Stimulated activated CD4-positive, alpha-beta T cell treated with anti-CD3 and anti-CD28 coated beads, TNF-alpha, amount 100 ng/mL, for 4 hours (primary cell): Measurements from ENCODE around the gene FNTB.
"Not testable (repeated sequence)": the region's sequence is repeated elsewhere in the genome, so short reads cannot be mapped to it uniquely, and the experiment has no call there.

Source experiments
- DNase-seq, 3 experiments: peaks; one replicate each; pipeline ENCODE4 v3.0.0-alpha.2; 2020; ENCODE audit warnings: low read depth in 3 of 3

The FNTB gene

DNA sequence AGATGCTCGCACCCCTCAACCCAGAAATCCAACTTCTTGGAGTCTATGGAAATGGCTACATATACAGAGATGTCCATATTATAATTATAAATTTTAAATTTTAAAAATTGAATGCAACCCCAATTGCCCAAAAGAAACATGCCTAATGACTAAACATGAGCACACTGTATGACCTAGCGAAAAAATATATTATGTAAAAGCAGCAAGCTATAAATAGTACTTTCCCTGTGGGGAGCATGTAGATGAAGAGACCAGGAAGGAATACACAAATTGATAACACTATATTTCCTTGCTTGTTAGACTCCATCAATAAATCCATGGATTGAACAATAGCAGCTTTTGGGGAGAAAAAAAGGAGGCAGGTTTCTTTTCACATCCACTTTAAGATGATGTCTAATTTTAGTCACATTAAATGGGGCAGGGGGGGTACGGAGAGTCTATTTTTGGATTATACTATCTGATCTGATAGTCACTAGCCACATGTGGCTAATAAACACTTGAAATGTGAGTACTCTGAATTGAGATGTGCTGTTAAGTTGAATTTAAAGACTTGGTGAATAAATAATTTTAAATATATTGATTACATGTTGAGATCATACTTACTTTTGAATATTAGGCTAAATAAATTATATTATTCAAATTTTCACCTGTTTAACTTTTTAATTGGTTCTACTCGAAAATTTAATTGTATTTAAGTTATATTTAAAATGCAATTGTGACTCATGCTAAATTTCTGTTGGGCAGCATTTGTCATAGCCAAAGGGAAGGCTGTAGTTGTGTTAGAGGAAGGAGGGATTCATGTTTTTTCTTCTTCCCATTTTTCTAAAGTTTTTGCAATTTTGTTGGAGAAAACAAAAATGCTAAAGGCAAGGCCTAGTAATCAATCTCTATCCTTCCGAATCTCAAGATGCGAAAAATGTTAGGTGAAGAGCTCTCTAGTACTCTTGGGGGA lies 98.1 kb downstream of the FNTB start:
- no peak for DNase-seq

DNA sequence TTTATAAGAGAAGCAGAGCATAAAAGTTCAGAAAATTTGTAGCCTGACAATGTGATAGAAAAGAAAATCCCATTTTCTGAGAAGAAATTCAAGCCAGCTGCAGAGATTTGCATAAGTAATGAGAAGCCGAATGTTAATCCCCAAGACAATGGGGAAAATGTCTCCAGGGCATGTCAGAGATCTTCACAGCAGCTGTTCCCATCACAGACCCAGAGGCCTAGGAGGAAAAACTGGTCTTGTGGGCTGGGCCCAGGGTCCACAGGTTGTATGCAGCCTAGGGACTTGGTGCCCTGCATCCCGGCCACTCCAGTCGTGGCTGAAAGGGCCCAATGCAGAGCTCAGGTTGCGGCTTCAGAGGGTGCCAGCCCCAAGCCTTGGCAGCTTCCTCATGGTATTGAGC lies 100.0 kb downstream of the FNTB start:
- not testable (repeated sequence) for DNase-seq

DNA sequence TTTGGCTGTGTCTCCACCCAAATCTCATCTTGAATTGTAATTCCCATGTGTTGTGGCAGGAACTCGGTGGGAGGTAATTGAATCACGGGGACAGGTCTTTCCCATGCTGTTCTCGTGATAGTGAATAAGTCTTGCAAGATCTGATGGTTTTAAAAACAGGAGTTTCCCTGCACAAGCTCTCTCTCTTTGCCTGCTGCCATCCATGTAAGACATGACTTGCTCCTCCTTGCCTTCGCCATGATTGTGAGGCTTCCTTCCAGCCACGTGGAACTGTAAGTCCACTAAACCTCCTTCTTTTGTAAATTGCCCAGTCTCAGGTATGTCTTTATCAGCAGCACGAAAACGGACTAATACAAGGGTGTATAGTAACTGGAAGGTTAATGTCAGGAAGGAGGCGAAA lies 101.1 kb downstream of the FNTB start:
- not testable (repeated sequence) for DNase-seq

DNA sequence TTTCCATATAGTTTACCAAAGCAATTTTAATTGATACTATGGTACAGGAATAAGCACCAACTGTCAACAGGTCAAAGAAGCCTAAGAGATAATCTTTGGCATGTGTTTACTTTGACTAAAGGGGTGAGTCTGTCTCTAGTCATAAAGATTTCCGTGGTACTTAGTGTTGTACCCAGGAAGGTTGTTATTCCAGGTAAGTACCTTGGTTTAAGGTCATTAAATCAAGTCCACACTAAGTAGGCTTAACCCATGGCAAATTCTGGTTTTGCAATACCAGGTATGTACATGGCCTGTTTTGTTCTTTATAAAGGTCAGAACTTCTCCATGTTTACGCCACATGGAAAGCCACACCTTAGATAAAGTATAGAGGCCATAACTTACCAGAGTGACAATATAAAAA lies 105.7 kb downstream of the FNTB start:
- DNase-seq: no peak

DNA sequence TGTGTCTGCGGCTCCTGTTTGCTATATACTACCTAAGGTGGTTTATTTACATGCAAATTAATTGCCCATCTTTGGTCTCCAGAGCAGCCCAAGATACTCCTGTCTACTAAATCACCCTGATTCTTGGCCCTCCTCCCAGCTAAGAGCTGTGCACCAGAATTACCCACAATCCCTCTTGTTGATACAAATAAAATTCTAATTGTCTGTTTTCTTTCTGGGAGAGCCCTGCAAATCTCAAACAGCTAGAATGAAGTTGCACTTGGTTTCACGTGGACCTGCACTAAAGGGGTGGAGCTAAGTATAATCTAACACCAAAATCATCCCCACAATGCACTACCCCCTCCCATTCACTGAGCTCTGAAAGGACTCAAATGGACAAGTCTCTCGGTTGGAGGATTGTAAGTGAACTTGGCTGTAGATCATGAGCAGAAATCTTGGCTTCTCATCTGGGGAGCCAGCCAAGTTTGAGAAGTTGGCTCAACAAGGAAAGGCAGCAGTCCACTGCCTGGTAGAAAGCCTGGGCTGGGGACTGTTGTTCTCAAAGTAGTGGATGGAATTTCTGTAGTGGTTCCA lies 109.0 kb downstream of the FNTB start:
- no peak for DNase-seq

DNA sequence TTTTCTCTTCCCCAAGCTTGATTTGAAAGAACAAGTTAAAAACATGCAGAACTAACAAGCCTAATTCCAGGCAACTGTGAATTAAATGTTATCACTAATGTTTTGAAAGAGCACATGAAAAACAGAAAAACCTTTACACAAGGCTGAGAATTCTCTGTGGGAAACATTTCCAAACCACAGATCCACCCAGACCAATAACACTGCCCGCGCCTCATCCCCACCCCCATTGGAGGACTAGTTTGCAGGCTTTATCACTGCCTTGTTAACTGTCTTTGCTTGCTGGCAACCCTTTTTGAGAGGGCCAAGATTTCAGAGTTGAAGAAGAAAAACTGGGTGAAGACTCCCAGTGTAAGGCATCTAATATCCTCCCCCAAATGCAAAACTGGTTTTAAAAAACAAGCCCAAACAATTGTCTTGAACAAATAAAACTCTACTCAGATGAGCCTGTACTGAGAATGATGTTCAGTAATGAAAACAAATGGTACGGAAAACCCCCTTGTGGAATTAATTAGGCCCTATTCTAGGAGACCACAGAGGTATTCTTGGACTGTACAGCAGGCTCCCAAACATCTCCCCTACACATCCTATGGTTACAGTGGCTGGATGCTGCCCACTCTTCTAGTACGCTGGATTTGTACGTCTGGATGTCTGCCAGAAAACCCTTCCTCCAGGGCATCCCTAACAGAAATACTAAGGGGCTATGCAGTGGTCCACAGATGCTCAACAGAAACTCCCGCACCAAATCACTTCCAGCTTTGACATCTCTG lies 109.8 kb downstream of the FNTB start:
- DNase-seq: no peak

DNA sequence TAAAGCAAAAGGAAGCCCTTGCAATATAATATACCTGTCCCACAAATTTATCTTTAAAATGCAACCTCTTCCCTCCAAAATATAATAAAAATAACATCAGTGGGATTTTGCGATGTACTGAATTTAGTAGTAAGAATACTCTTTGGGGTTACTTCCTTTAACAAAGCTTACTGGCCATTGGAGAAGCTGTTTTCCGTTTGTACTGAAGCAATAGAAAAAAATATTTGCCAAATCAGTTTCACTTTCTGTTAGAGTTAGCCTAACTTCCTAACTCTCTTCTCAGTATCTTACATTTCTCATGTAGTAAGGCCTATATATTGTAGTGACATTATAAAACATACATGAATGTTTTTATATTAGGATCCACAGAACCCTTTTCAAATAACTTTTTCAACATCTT lies 111.9 kb downstream of the FNTB start:
- no peak for DNase-seq

DNA sequence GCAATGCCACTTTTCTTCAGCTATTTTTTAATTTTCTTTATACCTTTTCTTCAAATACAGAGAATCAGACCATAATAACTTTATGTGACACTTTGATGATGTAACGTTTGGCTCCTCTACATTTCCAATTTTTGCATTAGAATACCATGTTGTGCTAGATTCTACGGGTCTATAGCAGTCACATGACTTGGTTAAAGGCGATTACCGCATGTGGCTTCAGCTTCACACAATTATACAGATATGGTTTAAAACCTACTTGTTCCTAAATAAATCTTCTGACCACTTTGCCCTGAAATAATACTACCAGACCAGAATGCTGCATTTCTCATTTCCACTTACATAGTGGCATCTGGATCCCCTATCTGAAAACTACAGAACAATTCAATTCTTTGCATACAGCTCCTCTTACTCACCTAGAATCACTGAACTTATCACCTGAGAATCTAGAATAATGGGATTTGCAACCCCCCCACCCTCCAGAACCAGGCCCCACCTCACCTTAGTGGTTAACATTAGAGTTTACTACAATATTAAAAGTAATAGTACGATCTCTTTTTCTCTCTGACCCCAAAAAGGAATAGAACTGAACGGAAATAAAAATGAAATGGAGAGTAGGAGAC lies 114.3 kb downstream of the FNTB start:
- no peak for DNase-seq

DNA sequence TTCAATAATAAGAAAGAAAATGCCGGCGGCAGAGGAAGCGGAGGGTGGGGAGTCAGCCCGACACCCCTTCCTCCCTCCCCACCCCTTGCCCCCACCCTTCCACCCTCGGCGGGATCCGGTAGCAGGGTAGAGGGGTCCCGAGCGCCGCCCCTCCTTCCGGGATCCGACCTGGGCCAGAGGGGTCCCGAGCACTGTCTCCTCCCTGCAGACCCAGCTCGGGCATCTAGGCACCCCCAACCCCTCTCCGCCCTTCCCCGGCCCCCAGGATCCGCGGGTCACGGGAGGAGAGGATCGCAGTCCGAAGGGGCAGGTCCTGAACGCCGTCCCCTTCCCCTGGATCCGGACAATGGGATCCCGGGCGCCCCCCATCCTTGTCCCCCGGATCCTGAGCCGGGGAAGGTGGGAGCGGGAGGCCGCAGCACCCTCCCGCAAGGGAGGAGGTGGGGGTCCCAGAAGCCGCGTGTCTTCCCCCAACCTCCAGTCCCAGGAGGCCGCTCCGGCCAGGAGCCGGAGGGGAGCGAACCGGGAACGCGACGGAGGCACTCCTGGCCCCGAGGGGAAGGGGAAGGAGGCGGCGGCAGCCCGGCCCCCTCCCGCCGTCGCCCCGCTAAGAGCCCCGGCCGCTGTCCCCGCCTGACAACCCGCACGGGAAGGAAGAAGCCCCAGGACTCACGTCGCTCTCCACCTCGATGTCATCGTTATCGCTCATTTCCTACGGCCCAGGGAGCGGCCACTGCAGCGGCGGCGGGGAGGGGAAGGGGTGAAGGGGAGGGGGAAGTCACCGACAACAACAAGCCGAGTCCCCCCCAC lies 115.1 kb downstream of the FNTB start:
- DNase-seq: peak in 2 of 3 experiments; percentile 8 to 21

DNA sequence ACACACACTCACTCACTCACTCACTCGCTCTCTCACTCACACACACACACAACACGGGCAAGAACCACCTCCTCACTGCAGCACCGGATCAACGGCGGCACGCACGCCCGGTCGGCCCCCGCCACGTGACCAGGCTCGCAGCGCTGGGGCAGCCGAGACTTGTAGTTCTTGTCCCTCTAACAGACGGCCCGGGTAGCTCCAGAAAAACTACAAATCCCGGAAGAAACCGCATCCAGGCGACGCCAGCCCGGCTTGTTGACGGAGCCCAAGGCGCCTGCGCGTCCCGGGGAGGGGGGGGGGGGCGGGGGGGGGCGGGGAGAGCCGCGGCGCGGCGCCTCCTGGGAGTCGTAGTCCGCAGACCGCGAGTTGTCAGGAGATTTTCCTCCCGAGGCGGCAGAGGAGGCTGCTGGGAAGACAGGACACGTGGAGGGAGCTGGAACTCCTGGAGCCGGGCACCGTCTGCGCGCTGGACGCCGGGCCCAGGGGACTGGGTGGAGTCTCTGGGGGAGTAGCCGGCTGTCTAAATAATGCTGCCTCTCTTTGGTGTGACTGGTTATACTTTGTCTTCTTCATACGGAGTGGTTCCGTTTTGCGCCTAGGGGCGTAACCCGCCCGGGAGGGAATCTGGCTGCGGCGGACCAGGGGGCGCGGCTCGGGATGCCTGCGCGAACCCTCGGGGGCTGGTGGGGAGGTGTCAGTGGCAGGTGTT lies 115.9 kb downstream of the FNTB start, which contains the start of gene MAX:
Gene MAX (minus strand): TSS at position 77 of the 709 bp plus-strand sequence. CDS start 178 bp downstream, outside the sequence.
- peak; percentile 93 to 98 (median 97) for DNase-seq

DNA sequence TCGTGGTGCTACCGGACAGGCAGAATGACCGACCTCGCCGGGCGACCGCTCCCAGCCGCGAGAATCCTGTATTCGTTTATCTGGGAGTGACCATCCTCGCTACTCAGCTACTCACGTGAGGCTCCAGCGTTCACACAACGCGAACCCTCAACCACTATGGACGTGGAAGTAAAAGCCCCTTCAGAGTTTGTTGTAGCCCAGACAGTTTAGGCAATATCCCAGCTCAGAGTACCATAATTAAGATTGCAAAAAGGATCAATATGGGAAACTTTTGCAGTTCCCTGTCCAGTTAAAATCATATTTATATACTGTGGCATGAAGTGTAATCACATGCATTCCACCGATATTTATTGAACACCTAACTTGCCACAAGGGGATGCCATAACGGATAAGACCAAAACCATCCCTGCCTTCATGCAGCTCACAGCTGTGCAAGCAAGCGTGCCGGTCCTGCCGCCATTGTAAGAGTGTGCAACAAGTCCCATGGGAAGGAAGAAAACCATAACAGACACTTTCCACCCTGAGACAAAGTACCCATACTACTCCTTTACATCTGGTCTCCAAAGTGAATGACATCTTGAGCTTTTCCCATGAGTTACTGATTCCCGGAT lies 116.6 kb downstream of the FNTB start:
- DNase-seq: no peak

DNA sequence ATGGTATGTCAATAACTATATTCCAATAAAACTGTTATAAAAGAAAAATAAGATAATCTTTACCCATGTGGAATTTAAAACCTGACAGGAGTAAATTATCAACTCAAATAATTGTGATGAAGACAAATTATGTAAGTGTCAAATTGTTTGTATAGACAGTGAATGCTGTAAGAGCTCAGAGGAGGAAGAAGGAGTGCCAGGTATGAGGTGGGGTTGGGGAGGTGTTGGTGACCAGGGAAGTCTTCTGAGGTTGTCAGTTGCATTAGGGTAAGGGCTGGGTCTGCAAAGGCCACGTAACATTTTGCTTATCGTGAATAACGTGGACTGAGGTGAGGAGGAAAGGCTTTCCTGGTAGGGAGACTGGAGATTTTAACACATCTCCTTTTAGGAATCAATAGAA lies 118.1 kb downstream of the FNTB start:
- DNase-seq: no peak

DNA sequence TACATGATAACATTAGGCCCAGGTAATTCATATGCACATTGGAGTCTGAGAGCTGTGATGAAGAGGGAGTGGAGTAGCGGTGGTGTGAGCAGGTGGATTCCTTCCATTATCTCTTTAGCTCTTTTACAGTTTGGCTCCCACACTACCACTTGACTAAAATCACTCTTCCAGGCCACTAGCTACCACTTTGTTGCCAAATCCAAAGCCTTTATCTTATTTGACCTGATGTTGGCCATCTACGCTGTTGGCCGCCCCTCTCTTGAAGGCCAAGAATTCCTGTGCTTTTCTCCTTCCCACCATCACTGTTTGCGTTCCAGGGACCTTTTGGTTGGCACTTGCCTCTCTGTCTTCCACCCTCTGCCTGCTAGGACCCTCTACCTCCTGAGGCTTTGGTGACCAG lies 119.6 kb downstream of the FNTB start:
- no peak for DNase-seq

DNA sequence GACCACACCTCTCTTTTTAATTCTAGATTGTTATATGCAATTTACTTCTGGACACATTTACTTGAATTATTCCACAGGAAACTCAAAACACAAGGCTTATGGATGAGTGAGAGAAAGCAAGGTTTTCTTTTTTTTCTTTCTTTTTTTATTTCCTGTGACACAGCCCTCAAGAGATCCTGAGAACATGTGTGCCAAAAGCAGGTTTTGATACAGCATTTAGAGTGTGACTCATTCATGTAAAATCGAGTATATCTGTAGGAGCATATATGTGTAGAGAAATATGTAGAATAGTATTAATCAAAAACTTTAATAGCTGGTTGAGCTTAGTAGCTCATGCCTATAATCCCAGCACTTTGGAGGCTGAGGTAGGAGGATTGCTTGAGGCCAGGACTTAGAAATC lies 120.0 kb downstream of the FNTB start:
- no peak for DNase-seq

DNA sequence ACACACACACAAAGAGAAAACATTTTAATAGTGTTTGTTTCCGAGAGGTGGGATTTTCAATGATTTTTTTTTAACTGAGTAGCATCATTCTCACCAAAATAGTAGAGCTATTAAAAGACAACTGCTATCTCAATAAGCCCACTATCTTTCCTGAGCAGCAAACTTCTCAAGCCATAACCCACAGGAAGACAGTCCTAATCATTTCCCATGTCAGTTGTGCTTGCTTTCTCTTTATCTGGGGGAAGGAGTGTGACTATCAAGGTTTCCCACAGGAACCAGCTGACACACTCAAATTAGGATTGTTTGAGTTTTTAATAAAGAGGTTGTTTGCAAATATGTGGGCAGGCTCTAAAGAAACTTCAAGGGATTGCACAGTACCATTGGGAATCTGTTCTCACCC lies 120.5 kb downstream of the FNTB start:
- no peak for DNase-seq

DNA sequence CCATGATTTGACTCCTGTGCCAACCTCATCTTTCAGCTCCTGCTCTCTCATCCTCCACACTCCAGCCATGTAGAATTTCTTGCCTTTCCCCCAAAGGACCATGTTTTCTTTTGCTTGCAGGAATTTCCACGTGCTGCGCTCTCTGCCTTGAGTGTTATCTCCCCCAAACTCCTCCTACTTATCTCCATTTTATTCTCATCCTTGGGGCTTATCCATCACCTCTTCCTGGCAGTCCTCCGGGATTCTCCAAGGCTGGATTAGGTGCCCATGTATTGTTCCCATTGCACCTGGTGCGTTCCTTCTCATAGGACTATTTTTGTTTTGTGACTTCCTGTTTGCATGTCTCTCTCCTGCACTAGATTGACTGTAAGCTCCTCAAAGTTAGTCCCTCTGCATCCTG lies 122.7 kb downstream of the FNTB start:
- no peak for DNase-seq

DNA sequence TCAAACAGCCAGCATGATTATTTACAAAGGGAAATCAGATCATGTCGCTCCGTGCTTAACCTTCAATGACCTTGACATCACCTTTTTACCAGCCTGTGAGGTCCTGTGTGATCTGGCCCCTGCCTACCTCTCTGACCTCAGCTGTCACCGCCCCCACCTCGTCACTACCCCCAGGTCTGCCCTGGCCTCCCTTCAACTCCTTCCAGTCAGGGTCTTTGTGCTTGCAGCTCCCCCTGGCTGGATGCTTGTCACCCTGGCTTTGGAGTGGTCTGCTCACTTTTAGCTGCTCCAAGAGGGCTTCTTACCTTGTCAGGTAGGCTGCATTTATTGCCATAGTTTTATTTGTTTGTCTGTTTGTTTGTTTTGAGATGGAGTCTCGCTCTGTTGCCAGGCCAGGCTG lies 123.8 kb downstream of the FNTB start:
- DNase-seq: no peak
